ENCODE measurements around the gene TINAG. TPM values are rescaled to one million over a fixed set of nuclear protein-coding genes. Genes with fewer than 3 reads are reported as not detected.

TINAG gene
- total RNA-seq, 1 experiment from 2014 or later = not detected

DNA sequence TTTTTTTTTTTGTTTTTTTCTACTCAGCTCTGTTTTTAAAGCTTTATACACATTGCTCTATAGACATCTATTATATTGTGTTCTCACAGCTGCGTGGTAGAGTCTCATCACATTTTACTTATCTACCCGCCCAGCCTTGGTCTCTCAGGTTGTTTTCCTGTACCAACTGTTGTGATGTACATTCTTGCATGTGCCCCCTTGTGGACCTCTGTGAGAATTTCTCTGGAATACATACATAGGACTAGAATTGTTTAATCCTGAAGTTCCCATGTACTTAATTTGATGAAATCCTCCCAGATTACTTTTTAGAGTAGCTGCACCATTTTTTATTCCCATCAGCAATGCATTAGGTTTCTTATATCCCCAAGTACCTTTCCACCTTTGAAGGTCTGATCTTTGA is 40.4 kb upstream of the TINAG start:
- CTCF ChIA-PET = interaction anchor here (1.5 kb wide), 1 partner anchor 282 kb away, joined by 4 read pairs; no protein-coding TSS in a partner anchor
- DNase-seq (ENCODE audit: low spot score) = peak; percentile 78
- TF ChIP-seq, protein P1, sequence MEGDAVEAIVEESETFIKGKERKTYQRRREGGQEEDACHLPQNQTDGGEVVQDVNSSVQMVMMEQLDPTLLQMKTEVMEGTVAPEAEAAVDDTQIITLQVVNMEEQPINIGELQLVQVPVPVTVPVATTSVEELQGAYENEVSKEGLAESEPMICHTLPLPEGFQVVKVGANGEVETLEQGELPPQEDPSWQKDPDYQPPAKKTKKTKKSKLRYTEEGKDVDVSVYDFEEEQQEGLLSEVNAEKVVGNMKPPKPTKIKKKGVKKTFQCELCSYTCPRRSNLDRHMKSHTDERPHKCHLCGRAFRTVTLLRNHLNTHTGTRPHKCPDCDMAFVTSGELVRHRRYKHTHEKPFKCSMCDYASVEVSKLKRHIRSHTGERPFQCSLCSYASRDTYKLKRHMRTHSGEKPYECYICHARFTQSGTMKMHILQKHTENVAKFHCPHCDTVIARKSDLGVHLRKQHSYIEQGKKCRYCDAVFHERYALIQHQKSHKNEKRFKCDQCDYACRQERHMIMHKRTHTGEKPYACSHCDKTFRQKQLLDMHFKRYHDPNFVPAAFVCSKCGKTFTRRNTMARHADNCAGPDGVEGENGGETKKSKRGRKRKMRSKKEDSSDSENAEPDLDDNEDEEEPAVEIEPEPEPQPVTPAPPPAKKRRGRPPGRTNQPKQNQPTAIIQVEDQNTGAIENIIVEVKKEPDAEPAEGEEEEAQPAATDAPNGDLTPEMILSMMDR (conservative IDR thresholded peaks at IDR 0.05; ENCODE audit: low read depth, low read length) = peak; percentile 68
- no peak for TF ChIP-seq EZH2 (IDR thresholded peaks at IDR 0.05; ENCODE audit: borderline replicate concordance, low read depth, low read length, poor library complexity, severe bottlenecking)
- intact Hi-C loops (cut with micrococcal nuclease; ENCODE audit: unreplicated experiment) = loop anchor here (2.0 kb wide), 1 partner anchor 281 kb away; no protein-coding TSS in a partner anchor
- peaks cover 6% of the 10 kb centered on the region for H3K4me1 ChIP-seq (ENCODE audit: insufficient read depth, low read length, poor library complexity, severe bottlenecking)
- no TSS peak for BruUV-seq (replicated peaks)
- no peak overlapping the region for H3K4me3 ChIP-seq (ENCODE audit: low read depth, low read length, poor library complexity, severe bottlenecking)
- no peak overlapping the region for H3K27ac ChIP-seq (ENCODE audit: low read depth, low read length, poor library complexity, severe bottlenecking)
- no peaks in the 10 kb centered on the region for H3K36me3 ChIP-seq (ENCODE audit: insufficient read depth, low read length, poor library complexity, severe bottlenecking)
- POLR2A ChIA-PET (ENCODE audit: low non-redundant PET) = interaction anchor here (0.6 kb wide), 1 partner anchor 396 kb away, joined by 3 read pairs; no protein-coding TSS in a partner anchor
- H3K9me3 ChIP-seq (ENCODE audit: low read depth, low read length, poor library complexity, severe bottlenecking) = no peaks in the 10 kb centered on the region
- H3K27me3 ChIP-seq (replicated peaks; ENCODE audit: insufficient read depth, low read depth, low read length, poor library complexity) = peaks cover 3% of the 10 kb centered on the region

DNA sequence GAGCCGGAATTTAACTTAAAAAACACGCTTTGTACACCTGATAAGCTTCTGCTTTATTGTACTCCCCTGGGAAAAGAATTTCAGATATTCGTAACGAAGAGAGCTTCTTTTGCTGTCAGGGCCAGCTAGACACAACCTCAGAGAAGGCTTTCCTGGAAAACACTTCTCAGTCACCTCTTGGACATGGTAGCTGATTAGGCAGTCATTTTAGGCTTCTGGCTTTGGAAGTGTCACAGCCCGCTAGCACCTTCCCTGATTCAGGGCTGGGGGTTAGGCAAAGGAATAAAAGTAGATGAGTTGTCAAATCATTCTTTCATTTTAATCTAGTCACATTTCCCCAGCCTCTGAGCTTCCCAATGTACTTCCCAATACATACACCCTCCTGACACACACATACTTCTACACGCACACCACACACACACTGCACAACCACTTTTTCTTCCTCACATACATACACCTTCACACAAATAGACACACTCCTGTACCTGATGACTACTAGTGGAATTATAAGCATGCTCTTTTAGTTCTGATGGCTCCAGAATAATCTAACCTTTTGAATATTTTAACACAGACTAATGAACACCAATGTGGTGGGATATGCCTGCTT is 34.9 kb upstream of the TINAG start:
- ChIA-PET CTCF (no interaction called here), POLR2A (ENCODE audit: low non-redundant PET) (no interaction called here)
- DNase-seq (ENCODE audit: low spot score) = no peak
- no peaks in the 10 kb centered on the region for H3K4me1 ChIP-seq (ENCODE audit: insufficient read depth, low read length, poor library complexity, severe bottlenecking)
- intact Hi-C loops (cut with micrococcal nuclease; ENCODE audit: unreplicated experiment) = no loop called here
- no peak overlapping the region for H3K4me3 ChIP-seq (ENCODE audit: low read depth, low read length, poor library complexity, severe bottlenecking)
- no peaks in the 10 kb centered on the region for H3K9me3 ChIP-seq (ENCODE audit: low read depth, low read length, poor library complexity, severe bottlenecking)
- no peak overlapping the region for H3K27ac ChIP-seq (ENCODE audit: low read depth, low read length, poor library complexity, severe bottlenecking)
- no peaks in the 10 kb centered on the region for H3K36me3 ChIP-seq (ENCODE audit: insufficient read depth, low read length, poor library complexity, severe bottlenecking)
- TF ChIP-seq, protein P1 (conservative IDR thresholded peaks at IDR 0.05; ENCODE audit: low read depth, low read length) = no peak
- no peak for TF ChIP-seq EZH2 (IDR thresholded peaks at IDR 0.05; ENCODE audit: borderline replicate concordance, low read depth, low read length, poor library complexity, severe bottlenecking)
- peaks cover 7% of the 10 kb centered on the region for H3K27me3 ChIP-seq (replicated peaks; ENCODE audit: insufficient read depth, low read depth, low read length, poor library complexity)
- BruUV-seq (replicated peaks) = no TSS peak

DNA sequence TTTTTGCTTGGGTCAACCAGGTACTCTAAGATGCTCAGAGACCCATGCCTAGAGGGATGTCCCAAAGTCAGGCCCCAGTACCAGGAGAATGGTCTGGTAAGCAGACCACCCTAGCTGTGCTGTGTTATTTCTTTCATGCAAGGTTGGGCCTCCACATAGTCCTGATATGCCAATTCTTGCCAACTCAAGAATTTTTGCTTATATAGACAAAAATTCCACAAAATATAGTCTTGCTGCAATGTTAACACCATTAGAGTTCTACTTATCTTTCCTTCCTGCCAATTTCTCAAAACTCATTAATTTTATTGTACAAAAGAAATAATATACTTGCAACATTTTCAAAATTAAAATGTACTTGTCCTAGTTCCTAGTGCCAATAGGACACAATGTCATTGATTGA is 33.9 kb upstream of the TINAG start:
- no TSS peak for BruUV-seq (replicated peaks)
- POLR2A ChIA-PET (ENCODE audit: low non-redundant PET) = no interaction called here
- CTCF ChIA-PET = no interaction called here
- no peak for DNase-seq (ENCODE audit: low spot score)
- Histone ChIP-seq H3K27me3 (replicated peaks; ENCODE audit: insufficient read depth, low read depth, low read length, poor library complexity) (peaks cover 7% of the 10 kb centered on the region), H3K4me1 (ENCODE audit: insufficient read depth, low read length, poor library complexity, severe bottlenecking) (no peaks in the 10 kb centered on the region), H3K4me3 (ENCODE audit: low read depth, low read length, poor library complexity, severe bottlenecking) (no peak overlapping the region), H3K27ac (ENCODE audit: low read depth, low read length, poor library complexity, severe bottlenecking) (no peak overlapping the region), H3K9me3 (ENCODE audit: low read depth, low read length, poor library complexity, severe bottlenecking) (no peaks in the 10 kb centered on the region), H3K36me3 (ENCODE audit: insufficient read depth, low read length, poor library complexity, severe bottlenecking) (no peaks in the 10 kb centered on the region)
- TF ChIP-seq EZH2 (IDR thresholded peaks at IDR 0.05; ENCODE audit: borderline replicate concordance, low read depth, low read length, poor library complexity, severe bottlenecking) = no peak
- TF ChIP-seq, protein P1 (conservative IDR thresholded peaks at IDR 0.05; ENCODE audit: low read depth, low read length) = no peak
- intact Hi-C loops (cut with micrococcal nuclease; ENCODE audit: unreplicated experiment) = no loop called here

Data from A673 (cell line).